VCaP (cell line): Measurements from ENCODE around the gene CREG1.

Experiments used
- H3K27ac ChIP-seq: fragments of 450-650 bp; 2 replicates; pipeline ENCODE4 v1.5.1; 2017
- TF ChIP-seq, protein P1 (sequence below): fragments of 450-650 bp; conservative IDR thresholded peaks from 2 replicates; pipeline ENCODE4 v1.5.1; 2017; ENCODE audit warnings: mild to moderate bottlenecking, moderate library complexity

The CREG1 gene

DNA sequence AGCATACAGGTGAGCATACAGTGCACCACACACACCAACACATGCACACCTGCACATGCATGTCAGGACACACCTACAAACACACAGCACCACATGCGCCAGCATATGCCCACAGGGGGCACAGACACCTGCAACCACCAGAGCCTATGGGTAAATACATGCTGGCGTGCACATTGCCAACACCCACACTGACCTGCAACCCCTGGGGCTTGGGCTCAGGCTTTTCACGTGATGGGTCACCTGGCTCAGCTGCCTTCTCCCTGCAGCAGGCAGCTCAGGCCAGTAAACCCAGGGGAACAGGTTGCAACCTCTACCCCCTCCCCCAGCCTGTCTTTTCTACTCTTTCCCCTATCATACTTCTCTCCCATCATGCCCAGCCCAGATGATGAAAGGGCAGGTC lies 43.3 kb downstream of the CREG1 start:
- no peak overlapping the region for H3K27ac ChIP-seq
- TF ChIP-seq, protein P1, sequence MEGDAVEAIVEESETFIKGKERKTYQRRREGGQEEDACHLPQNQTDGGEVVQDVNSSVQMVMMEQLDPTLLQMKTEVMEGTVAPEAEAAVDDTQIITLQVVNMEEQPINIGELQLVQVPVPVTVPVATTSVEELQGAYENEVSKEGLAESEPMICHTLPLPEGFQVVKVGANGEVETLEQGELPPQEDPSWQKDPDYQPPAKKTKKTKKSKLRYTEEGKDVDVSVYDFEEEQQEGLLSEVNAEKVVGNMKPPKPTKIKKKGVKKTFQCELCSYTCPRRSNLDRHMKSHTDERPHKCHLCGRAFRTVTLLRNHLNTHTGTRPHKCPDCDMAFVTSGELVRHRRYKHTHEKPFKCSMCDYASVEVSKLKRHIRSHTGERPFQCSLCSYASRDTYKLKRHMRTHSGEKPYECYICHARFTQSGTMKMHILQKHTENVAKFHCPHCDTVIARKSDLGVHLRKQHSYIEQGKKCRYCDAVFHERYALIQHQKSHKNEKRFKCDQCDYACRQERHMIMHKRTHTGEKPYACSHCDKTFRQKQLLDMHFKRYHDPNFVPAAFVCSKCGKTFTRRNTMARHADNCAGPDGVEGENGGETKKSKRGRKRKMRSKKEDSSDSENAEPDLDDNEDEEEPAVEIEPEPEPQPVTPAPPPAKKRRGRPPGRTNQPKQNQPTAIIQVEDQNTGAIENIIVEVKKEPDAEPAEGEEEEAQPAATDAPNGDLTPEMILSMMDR = no peak

DNA sequence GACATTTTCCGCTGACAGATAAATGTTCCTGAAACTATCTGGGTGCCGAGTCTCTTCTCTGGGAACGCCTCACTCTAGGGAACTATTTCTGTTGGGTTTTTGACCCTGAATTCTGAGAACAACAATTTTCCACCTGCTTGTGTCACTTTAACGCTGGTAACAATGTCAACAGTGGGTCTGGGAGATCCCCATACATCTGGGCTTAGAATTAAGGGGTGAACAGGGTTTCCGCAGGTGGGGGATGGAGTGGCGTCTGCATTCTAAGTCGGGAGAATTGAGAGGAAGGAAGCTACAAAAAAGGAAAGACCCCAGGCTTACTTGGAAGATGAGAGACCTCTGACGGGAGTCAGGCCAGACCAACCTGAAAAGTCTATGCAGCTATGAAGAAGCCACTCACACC lies 44.0 kb downstream of the CREG1 start:
- TF ChIP-seq, protein P1 = no peak
- H3K27ac ChIP-seq = no peak overlapping the region

DNA sequence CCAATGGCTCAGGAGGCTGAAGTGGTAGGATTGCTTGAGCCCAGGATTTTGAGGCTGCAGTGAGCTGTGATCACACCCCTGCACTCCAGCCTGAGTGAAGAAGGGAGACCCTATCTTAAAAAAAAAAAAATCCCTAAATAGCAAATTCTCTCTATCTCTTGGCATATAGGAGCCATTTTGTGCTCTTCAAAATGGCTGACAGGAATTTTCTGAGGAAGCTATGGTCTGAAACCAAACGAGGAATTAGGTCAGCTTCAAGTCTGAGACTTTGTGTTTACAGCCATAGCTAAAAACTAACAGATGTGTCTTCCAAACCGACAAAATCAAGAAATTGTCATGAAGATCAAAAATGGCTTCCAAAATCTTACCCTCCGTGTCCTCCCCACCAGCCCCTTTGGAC lies 45.8 kb downstream of the CREG1 start:
- no peak overlapping the region for H3K27ac ChIP-seq
- TF ChIP-seq, protein P1 = no peak

DNA sequence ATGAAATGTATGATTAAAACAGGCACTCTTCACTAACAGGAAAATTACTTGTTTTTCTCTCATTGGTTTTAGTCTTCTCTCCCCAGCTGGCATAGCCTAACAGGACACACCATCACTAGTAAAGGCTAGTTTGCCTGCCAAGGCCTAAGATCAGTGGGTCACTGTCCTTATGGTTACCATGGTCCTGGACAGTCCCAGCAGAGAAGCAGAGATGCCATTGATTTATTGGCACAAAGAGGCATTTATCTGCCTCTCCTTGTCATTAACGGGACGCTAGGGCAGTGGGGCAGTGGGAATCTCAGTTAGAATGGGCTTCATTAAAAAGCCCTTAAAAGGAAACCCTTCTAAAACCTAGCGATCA lies 49.1 kb downstream of the CREG1 start:
- H3K27ac ChIP-seq = no peak overlapping the region
- TF ChIP-seq, protein P1 = no peak

DNA sequence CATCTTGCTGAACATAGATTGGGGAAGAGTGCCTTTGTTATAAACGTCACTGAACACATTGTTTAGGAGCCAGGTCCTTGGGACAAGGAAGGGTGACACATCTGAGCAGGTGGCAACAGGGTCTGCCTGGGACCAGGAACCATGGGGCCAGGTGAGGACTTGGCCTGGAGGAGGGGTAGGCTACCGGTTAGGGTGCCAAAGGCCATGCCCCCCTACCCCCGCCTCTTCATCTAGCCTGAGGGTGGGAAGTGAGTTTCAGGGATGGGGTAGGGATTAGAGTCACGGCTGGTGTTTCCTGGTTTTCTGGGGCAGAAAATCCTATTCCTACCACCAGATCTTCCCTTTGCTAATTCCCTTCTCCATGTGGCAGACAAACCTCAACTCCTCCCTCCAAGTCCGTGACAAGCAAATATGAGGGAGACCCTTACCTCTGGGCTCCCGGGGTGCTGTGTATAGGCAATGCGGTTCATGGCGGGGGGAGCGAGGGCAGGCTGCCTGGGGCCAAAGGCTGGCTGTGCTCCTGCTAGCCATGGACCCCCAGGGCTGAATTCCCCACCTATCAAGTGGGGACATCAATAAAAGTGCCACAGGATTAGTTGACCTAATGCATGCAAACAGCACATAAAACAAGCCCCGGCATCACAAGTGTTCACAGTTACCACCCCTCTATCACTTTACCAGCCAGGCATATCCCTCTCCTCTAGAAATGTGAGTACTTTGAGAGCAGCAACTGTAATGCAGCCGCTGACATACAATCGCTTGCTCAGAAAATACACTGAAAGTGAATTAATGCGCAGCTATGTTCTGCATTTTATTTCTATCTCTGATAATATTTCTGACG lies 49.7 kb downstream of the CREG1 start:
- H3K27ac ChIP-seq = no peak overlapping the region
- TF ChIP-seq, protein P1 = no peak

DNA sequence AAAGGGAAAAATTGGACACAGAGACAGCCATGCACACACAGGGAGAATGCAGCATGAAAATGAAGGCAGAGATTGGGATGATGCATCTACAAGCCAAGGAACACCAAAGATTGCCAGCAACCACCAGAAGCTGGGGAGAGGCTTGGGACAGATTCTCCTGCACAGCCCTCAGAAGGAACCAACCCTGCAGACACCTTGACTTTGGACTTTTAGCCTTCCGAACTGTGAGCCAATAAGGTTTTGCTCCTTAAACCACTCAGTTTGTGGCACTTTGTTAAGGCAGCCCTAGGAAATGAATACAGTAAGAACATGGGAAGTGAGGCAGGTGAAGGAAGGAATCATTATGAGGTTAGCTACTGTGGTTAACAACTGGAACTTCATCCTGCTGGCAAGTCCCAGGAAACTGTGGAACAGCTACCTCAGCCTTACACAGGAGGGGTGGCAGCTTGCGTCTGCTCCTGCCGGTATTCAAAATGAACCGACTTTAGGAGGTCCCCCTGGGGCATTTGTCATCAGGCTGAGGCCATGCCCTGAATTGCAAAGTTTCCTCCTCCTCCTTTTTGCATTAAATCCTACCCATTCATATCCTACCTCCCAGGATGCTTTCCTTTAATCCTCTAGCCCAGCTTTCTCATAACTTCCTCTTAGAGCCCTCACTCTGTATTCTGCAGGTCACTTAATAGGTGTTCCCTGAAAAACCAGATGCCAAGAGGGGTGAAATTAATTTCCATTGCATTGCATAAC lies 50.7 kb downstream of the CREG1 start:
- H3K27ac ChIP-seq = no peak overlapping the region
- TF ChIP-seq, protein P1 = no peak

DNA sequence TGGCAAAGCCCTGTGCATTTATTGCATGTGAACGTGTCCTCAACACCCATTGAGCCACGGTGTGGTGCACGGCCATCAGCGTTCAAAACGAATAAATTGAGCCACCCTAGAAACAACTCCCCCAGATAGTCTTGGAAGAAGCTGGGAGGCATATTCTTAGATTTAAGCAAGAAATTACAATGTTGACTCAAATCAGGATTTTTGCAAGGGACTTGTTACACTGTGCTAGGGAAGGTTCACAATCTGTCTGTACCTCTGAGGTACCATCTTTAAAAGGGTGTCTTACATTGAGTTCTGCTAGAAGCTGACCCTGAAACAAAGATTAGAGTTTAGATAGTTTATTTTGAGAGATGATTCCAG lies 51.4 kb downstream of the CREG1 start:
- H3K27ac ChIP-seq = no peak overlapping the region
- TF ChIP-seq, protein P1 = no peak
